D721Med (cell line): Measurements from ENCODE around the gene LCN1.

Experiments used
- DNase-seq: peaks from one replicate; pipeline ENCODE4 v3.0.0; 2011; ENCODE audit warnings: low spot score; ENCODE audit not compliant: insufficient read length
- FAIRE-seq: peaks from 2 replicates; lab custom pipeline; 2011; peaks lifted over from hg19 to GRCh38; lab: Jason Lieb, UNC
- TF ChIP-seq, protein P1 (sequence below): IDR thresholded peaks from 2 replicates; pipeline ENCODE4 v1.5.1; 2012; ENCODE audit warnings: mild to moderate bottlenecking, control low read depth; ENCODE audit not compliant: insufficient read depth; ENCODE audit errors: missing control alignments

LCN1 gene

DNA sequence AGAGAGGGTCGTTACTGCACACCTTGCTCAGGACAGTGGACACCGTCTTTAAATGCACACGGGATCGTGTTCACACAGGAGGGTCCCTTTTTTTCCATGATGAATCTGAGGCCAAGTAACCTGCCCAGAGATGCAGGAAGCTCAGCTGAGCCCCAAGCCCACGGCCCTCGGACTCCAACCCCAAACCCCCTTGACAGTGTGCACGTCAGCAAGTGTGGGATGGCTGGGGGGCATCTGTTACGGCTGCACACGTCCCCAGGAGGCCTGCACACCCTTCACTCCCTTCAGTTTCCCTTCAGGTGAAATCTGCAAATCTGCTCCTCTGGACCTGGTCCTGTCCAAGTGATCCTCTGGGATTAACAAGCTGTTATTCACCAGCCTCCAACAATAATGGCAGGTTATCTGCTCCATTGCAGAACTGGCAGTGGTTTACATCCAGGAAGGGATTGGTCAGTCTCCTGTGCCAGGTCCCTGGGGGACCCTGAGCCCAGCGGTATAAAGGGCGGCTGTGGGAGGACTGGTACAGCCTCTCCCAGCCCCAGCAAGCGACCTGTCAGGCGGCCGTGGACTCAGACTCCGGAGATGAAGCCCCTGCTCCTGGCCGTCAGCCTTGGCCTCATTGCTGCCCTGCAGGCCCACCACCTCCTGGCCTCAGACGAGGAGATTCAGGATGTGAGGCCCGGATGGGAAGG lies at the start of gene LCN1:
Gene LCN1 (plus strand): TSS at position 525 of the 692 bp plus-strand sequence. CDS start 58 bp downstream, at position 583.
- FAIRE-seq (no peak), DNase-seq (no peak)
- TF ChIP-seq, protein P1, sequence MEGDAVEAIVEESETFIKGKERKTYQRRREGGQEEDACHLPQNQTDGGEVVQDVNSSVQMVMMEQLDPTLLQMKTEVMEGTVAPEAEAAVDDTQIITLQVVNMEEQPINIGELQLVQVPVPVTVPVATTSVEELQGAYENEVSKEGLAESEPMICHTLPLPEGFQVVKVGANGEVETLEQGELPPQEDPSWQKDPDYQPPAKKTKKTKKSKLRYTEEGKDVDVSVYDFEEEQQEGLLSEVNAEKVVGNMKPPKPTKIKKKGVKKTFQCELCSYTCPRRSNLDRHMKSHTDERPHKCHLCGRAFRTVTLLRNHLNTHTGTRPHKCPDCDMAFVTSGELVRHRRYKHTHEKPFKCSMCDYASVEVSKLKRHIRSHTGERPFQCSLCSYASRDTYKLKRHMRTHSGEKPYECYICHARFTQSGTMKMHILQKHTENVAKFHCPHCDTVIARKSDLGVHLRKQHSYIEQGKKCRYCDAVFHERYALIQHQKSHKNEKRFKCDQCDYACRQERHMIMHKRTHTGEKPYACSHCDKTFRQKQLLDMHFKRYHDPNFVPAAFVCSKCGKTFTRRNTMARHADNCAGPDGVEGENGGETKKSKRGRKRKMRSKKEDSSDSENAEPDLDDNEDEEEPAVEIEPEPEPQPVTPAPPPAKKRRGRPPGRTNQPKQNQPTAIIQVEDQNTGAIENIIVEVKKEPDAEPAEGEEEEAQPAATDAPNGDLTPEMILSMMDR: no peak

DNA sequence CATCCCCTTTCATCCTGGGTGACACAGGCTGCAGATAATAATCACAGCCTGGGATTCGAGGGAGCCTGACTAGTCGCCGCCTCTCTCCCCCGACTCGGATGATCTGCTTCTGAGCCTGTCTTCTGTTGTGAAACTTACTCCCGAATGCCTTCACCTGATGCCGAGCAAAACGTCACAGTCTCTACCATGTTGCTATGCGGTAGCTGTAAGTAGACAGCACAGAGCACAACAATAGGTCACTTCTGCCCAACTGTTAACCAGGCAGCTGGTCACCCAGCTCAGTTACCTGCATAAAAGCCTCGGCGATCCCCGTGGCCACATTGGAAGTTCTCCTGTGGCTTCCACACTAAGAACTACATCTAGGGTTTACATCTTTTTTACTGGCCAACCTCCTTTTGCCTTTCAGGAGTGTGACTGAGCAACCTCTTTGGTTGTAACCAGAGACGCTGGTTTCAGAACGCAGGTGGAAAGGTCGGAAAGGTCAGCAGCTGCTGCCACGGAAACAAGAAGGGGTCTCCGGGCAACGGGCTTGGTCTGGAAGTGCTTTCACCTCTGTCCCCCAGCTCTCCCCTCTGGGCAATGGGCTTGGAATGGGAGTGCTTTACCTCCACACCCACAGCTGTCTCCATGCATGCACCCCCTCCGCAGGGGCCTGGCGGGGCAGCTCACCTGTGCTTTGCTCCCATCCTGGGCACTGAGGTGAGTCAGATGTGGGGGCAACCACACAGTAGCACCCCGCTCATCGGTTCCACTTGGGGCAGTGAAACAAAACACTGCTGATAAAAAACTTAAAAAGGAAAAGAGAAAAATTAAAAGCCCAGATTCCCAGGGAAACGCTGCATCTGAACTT lies 49.2 kb upstream of the LCN1 start:
- TF ChIP-seq, protein P1: no peak
- FAIRE-seq: no peak
- DNase-seq: no peak

DNA sequence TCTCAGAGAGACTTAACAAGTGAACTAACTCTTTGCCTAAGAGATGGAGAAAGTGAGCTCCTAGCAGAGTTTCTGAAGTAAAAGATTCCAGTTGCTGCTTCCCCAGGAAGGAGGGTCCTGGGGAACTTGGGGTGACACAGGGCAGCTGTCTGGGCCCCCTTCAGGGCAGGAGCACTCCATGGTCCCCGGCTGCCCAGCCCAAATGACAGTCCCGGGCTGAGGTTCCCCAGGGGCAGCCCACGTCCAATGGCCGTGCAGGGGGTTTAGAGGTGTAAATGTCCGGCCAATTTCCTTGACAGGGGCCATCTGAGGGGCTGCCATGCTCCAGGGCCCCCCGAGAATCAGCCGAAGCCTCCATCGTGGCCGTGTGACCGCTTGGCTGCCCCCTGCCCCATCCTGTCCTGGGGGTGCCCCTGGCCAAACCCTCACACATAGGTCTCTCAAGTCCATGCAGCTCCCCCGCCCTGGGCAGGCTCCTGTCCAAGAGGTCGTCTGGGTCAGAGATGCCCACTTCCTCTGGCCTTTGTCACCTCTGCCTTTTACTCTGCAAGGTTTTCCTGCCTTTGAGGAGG lies 47.2 kb upstream of the LCN1 start:
- DNase-seq (no peak), FAIRE-seq (no peak)
- TF ChIP-seq, protein P1: no peak

DNA sequence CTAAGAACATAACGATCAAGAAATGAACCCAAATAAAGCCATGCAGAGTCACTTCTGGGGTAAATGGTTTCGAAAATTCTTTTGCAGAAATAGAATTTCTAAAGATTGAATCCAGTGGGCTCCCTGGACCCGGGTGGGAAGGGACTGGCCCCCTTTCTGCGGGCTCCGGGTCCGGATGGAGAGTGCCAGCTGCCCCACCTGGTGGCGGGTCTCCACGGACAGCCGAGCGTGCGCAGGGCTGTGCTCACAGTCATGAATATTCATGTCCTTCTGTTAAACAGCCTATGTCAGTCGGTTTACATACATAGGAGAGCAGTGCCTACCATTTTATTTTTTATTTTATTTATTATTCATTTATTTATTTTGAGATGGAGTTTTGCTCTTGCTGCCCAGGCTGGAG lies 46.3 kb upstream of the LCN1 start:
- TF ChIP-seq, protein P1: peak; percentile 41
- DNase-seq (peak; percentile 75), FAIRE-seq (no peak)

DNA sequence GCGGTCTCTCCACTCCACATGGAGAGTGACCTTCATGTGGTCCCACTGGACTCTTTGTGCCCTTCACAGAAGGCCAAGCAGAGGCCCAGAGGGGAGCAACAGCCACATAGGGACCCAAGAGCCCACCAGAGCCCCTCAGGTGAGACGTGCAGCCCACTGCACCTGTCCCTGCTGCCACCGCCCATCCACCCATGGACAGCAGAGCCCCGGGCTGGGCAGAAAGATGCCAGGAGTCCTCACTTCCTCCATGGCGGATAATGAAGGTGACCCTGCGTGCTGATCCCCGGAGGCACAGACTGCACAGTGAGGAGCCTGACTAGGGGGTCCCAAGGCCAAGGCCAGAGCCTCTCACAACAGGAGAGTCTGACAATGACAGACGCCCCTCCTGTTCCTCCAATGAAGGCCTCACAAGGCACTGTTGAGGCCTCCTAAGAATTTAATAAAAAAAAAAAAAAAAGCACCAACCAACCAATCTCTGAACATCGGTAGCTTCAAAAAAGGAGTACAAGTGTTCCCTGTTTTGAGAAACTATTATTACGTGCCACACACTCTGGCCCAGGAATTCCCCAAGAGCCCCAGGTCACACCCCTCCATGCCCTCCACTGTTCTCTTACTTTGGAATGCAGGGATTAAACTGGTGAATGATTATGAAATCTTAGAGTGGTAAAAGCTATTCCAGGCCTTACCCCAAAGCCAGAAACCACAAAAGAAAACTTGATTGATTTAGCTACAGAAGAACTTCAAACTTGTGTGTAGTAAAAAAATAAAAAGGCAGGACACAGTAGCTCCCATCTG lies 44.5 kb upstream of the LCN1 start:
- TF ChIP-seq, protein P1: no peak
- FAIRE-seq (no peak), DNase-seq (no peak)

DNA sequence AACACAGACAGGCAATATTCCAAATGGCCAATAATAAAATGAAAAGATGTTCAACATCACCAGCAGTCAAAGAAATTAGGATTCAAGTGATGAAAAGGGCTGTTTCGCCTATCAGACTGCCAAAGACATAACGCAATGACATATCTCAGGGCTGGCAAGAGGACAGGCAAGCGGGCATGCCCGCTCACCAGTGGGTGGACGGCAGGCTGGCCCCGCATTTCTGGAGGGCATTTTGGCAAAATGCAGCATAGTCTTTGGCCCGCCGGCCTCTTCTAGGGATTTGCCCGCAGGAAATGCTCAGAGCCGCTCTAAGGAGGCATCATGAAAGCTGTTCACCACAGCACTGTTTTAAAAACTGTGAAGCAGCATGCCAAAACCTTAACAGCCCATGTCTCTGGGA lies 43.0 kb upstream of the LCN1 start:
- FAIRE-seq: no peak
- TF ChIP-seq, protein P1: no peak

More for the DNA sequence above, 43.0 kb upstream of the LCN1 start:
- DNase-seq: no peak
